ENCODE measurements around the gene PARD6A. TPM values are rescaled to one million over a fixed set of nuclear protein-coding genes. Genes with fewer than 3 reads are reported as not detected.

PARD6A gene
- total and polyA plus RNA-seq, 2 of the 13 experiments (the other 11 are each of a cell fraction or from before 2014, with no cell fraction given), result 3.5 to 4.3 TPM

GRCh38 chr16:67666559-67667452 lies 6.0 kb downstream of the PARD6A start, which contains the start of the genes C16orf86 and ENKD1 (continued):
- TF ChIP-seq ETV5 (CRISPR knock-in tag; IDR thresholded peaks at IDR 0.05; ENCODE audit: borderline replicate concordance), result peak; percentile 44; the same call in 1 of the 2 replicates
- TF ChIP-seq KLF16 (CRISPR knock-in tag; IDR thresholded peaks at IDR 0.05), result no peak
- TF ChIP-seq GLI4 (CRISPR knock-in tag; IDR thresholded peaks at IDR 0.05; ENCODE audit: borderline replicate concordance), result no peak
- peak; percentile 43; the same call in 1 of the 2 replicates for TF ChIP-seq ATF2 (CRISPR knock-in tag; IDR thresholded peaks at IDR 0.05)
- no peak for TF ChIP-seq ZNF260 (CRISPR knock-in tag; IDR thresholded peaks at IDR 0.05; ENCODE audit: borderline replicate concordance, low read depth)
- peak; percentile 76; the same call in 1 of the 2 replicates for TF ChIP-seq ZMAT3 (CRISPR knock-in tag; conservative IDR thresholded peaks at IDR 0.05)
- peak; percentile 90 for TF ChIP-seq HNF1B (CRISPR knock-in tag; IDR thresholded peaks at IDR 0.05)
- 0 out of 2 replicates have a peak, but pooled peaks have one; percentile 8 for TF ChIP-seq SKIL (CRISPR knock-in tag; IDR thresholded peaks at IDR 0.05; ENCODE audit: borderline replicate concordance)
- TF ChIP-seq HOXA3 (CRISPR knock-in tag; IDR thresholded peaks at IDR 0.05), result peak; percentile 2; the same call in 1 of the 2 replicates
- no peak for TF ChIP-seq POLR2AphosphoS2 (IDR thresholded peaks at IDR 0.05; ENCODE audit: low read depth, low read length)
- no peak for TF ChIP-seq TEAD2 (CRISPR knock-in tag; IDR thresholded peaks at IDR 0.05)
- no peak for TF ChIP-seq KLF9 (CRISPR knock-in tag; IDR thresholded peaks at IDR 0.05; ENCODE audit: low read depth)
- no peak for TF ChIP-seq TCF7 (IDR thresholded peaks at IDR 0.05; ENCODE audit: low read depth)
- TF ChIP-seq FUBP1 (CRISPR knock-in tag; IDR thresholded peaks at IDR 0.05; ENCODE audit: borderline replicate concordance), result no peak
- no peak for TF ChIP-seq U2AF1 (optimal IDR thresholded peaks at IDR 0.05; ENCODE audit: low read depth, low read length)
- TF ChIP-seq ZNF574 (CRISPR knock-in tag; IDR thresholded peaks at IDR 0.05), result peak; percentile 63

Data from HepG2 (cell line).